HG03025 (cell line): Measurements from ENCODE around the gene CKAP2L.
"Not testable (repeated sequence)": the region's sequence is repeated elsewhere in the genome, so short reads cannot be mapped to it uniquely, and the experiment has no call there.

Experiments
- ATAC-seq: cut with Tn5 transposase; IDR thresholded peaks from one replicate; pipeline ENCODE4 v1.9.1; 2021; ENCODE audit warnings: mild to moderate bottlenecking, moderate library complexity; ENCODE audit not compliant: unreplicated experiment, low FRiP score

Gene CKAP2L

GRCh38 chr2:112728378-112729175 is 35.8 kb downstream of the CKAP2L start:
- no peak for ATAC-seq

- ATAC-seq: no peak
These were observed 36.4 kb downstream of the CKAP2L start for GRCh38 chr2:112728029-112728362.

GRCh38 chr2:112727276-112728028 is 37.0 kb downstream of the CKAP2L start:
- no peak for ATAC-seq

DNA sequence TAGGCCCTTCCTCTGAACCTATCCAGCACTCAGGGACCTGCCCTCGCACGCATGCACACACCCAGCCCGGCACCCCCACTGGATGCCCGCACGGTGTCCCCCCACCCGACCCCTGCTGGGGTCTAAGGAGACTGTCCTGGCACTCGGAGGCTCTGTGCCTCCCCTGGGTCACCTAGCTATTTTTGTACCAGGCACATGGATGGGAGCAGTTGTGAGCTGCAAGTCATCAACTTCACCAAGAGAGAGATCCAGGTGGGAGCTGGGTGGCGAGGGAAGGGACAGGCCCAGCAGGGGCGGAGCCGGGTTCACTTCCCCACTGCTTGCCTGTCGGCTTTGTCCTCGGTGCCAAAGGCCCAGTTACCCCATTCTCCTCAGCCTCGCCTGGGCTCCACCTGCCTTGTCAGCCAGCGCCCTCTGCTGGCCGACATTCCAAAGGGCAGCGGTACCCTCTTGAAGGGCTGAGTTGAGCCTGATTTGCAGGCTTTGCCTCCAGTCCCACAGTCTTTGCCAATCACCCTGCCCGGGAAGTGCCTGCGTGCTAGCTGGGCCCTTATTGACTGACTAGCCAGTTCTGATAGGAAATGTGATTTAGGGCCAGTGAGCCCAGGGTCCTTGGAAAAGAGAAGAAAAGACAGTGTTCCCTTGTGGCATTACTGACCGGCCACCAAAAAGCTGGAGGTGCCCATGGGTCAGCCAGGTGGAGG is 37.8 kb downstream of the CKAP2L start:
- peak; percentile 64 for ATAC-seq

DNA sequence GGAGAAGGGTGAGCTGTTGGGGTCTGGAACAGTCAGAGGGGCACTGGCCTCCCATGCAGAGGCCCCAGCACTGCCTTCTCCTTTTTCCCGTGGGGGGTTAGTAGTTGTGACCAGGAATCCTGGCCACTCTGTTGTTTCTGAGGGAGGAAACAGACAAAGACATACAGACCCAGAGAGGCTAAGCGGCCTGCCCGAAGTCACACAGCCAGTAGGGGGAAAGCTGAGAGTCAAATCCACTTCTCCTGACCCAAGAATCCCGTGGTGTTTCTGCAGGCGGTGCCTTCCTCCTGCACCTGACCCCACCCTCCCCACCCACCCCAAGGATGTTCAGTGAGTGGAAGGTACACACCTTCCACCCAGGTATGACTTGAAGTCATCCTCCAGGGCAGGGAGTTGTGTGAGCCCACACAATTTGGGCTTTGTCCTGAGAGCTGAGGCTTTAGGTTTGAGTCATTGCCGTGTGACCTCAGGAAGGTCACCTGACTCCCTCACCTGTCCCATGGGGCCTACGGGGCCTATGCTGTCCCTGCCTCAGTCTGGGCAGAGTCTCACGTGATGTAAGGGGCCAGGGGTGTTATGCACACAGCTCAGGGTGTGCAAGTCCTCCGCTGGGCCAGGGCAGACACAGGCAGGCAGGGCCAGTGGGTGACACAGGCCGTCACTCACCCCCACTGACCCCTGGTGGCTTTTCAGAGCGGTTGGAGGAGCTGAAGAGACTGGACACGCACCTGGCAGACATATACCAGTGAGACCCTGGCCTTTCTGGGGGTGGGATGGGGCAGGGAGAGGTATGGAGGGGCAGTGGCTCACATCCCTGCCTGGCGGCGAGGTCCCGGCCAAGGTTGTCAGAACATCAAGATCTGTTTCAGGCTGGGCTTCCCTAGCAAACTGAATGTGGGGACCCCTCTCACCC is 38.6 kb downstream of the CKAP2L start:
- ATAC-seq: no peak

DNA sequence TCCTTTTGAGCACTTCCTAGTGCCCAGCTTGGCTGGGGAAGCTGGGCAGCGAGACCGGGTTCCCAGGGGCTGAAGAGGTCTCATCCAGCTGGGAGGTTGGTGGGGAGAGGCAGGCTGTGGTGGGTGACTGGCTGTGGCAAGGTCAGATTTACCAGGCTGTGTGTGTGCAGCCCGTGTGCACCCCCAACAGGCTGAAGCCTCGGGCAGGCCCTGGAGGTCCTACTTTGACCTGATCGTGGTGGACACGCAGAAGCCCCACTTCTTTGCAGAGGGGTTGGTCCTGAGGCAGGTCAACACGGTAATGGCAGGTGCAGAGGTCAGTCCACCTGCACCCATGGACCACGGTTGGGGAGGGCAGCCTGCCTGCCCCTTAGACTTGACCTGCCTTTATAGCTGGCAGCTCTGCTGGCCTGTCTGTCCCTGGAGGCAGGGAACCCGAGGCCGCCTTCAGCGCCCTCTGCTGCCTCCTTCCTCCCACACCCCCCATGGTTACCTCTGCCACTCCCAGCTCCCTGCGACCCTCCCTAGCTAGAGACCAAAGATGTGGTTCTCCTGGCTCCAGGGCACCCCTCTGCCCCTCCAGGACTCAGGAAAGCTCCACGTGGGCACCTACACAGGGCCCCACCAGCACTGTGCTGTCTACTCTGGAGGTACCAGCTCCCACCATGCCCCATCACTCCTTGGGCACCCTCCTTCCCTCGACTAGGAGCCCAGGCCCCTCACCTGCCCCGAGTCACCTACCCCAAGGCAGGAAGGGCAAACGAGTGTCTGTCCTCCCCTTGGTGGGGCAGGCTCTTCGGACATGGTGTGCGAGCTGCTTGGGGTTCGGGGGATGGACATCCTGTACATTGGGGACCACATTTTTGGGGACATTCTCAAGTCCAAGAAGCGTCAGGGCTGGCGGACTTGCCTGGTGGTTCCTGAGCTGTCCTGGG is 39.6 kb downstream of the CKAP2L start:
- no peak for ATAC-seq

- ATAC-seq: no peak
These were observed 40.4 kb downstream of the CKAP2L start for GRCh38 chr2:112723995-112724394.

- ATAC-seq: no peak
These were observed 40.9 kb downstream of the CKAP2L start for GRCh38 chr2:112723547-112723940.

- ATAC-seq: no peak
These were observed 41.4 kb downstream of the CKAP2L start for GRCh38 chr2:112722816-112723546.

DNA sequence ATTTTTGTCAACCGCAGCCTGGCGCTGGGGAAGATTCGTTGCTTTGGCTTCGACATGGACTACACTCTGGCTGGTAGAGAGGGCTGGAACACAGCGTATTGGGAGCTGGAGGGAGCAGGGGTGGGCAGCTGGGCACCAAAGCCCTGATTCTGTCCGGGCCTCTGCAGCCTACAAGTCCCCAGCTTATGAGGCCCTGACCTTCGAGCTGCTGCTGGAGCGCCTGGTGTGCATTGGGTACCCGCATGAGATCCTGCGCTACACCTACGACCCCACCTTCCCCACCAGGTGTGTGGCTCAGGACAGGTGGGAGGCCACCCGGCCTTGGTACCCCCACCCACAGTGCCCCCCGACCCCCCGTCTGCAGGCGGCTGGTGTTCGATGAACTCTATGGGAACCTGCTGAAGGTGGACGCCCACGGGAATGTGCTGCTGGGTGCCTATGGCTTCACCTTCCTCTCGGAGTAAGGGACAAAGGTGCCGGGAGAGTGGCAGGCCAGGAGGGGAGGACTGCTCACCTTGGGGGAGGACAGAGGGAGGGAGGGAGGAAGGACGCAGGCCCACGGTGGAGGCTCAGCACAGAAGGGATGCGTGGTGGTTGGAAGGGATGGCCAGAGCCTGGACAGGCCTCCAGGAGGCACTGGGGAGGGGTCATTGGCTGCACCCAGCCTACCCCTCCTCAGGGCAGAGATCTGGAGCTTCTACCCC is 42.4 kb downstream of the CKAP2L start:
- no peak for ATAC-seq

GRCh38 chr2:112720785-112721184 is 43.6 kb downstream of the CKAP2L start, which contains the start of gene NT5DC4:
Gene NT5DC4, plus strand, starts transcription at chr2:112721020. Its CDS starts 60 bp downstream, at chr2:112721080.
- ATAC-seq: no peak

DNA sequence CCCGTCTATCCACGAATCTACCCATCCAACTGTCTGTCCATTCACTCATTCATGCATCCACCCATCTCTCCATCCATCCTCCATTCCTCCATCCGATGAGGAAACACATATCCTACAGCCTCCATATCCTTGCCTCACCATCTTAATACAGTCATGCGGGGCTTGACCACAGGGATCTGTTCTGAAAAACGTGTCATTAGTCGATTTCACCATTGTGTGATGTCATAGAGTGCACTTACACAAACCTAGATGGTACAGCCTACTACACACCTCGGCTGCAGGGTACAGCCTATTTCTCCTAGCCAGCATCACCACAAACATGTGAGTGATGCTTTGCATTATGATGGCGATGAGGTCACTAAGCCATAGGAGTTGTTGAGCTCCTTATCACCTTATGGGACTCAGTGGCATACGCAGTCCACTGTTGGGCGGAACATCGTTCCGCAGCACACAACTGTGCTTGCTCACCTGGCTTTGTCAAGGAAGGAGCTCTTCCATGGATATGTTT is 45.5 kb downstream of the CKAP2L start:
- no peak for ATAC-seq

DNA sequence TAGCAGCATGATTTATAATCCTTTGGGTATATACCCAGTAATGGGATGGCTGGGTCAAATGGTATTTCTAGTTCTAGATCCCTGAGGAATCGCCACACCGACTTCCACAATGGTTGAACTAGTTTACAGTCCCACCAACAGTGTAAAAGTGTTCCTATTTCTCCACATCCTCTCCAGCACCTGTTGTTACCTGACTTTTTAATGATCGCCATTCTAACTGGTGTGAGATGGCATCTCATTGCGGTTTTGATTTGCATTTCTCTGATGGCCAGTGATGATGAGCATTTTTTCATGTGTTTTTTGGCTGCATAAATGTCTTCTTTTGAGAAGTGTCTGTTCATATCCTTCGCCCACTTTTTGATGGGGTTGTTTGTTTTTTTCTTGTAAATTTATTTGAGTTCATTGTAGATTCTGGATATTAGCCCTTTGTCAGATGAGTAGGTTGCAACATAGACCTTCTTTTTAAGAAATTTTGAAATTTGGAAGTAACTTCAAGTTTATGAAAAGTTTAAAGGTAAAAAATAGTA is 47.5 kb downstream of the CKAP2L start:
- not testable (repeated sequence) for ATAC-seq

DNA sequence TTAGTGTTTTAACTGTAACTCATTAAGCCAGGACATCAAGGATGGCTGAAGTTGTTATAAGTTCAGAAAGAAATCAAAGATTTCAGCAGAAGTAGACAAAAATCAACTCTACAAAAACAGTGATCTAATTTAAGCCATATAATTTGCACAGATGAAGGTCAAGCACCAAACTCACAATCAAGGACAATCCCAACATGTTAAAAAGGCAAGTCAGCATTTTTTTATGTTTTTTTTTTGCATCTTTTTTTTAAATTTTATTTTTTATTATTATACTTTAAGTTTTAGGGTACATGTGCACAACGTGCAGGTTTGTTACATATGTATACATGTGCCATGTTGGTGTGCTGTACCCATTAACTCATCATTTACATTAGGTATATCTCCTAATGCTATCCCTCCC is 48.3 kb downstream of the CKAP2L start:
- ATAC-seq: not testable (repeated sequence)

DNA sequence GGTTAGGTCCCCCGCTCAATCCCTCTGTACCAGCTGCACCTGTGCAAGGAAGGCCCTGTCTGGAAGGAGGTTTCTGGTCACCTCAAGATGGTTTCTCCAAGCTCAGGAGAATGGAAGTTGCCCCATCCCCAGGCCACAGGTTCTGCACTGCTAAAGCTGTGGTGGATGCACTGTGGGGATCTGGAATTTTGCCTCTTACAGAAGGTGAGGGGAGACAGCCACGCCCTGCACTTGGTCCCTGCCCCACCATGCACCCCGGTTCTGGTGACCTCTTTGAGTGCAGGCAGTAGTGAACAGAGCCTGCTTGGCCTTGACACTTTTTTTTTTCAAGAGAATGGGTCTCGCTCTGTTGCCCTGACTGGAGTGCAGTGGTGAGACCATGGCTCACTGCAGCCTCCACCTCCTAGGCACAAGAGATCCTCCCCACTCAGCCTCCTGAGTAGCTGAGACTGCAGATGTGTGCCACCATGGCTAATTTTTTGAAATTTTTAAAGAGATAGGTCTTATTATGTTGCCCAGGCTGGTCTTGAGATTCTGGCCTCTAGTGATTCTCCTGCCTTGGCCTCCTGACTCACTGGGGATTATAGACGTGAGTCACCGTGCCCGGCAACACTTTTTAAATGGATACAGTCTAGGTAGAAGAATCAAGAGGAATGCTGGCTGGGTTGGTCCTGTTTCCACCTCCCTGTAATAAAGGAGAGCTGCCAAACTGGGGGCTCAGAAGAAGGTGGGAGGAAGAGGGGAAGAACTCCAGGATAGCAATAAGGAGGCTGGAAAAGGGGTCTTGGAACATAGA is 49.4 kb downstream of the CKAP2L start:
- ATAC-seq: no peak

DNA sequence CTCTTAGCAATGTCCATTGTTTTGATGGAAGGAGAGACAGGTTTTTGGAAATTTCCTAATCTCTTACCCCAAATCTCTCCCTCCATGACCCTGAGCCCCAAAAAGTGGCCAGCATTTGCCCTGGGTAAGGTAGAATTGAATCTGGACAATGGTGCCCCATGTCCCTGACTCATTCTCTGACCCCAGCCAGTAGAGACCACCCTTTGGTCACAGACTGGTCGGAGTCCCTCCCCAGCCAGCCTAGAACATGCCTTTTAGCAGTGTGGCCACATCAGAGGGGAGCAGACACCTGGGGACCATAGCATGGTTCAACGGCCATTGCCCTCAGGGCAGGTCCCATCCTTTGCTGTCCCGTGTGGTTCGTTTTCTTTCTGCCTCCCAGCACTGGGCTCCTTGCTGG is 50.1 kb downstream of the CKAP2L start:
- ATAC-seq: no peak

DNA sequence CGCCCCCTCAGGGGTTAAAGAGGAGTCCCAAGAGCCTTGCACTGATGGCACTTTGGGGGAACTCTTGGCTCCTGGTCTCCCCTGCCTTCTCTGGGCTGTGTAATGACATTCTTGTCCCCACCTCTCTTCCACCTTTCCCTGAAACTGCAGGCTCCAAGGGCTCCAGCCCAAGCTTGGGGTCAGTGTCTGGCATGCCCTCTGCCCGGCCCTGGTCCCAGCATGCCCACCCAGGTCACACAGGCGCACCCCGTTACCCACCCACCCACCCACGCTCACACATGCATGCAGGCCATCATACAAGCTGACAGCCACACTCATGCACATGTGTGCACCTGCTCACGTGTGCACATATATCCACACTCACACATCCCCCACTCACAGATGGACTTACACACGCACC is 50.5 kb downstream of the CKAP2L start:
- ATAC-seq: no peak
